Nephron progenitor cell (in vitro differentiated cells): Measurements from ENCODE around the gene ZNF112.
"Not testable (repeated sequence)": the region's sequence is repeated elsewhere in the genome, so short reads cannot be mapped to it uniquely, and the experiment has no call there.

Experiments
- DNase-seq: peaks from one replicate; pipeline ENCODE4 v3.0.0; 2021
- H3K27ac Mint-ChIP-seq: 2 replicates; pipeline ENCODE4 v1.8.0; 2021; ENCODE audit warnings: mild to moderate bottlenecking, moderate library complexity, mixed read lengths
- H3K27me3 Mint-ChIP-seq: 2 replicates; pipeline ENCODE4 v1.8.0; 2021; ENCODE audit warnings: mild to moderate bottlenecking, low read depth, mixed read lengths; ENCODE audit not compliant: poor library complexity
- H3K36me3 Mint-ChIP-seq: 2 replicates; pipeline ENCODE4 v1.8.0; 2021; ENCODE audit warnings: low read depth, mixed read lengths
- H3K4me1 Mint-ChIP-seq: 2 replicates; pipeline ENCODE4 v1.8.0; 2021; ENCODE audit warnings: mixed read lengths
- H3K4me3 Mint-ChIP-seq: 2 replicates; pipeline ENCODE4 v1.8.0; 2021; ENCODE audit warnings: mild to moderate bottlenecking, moderate library complexity, mixed read lengths
- H3K9me3 Mint-ChIP-seq: 2 replicates; pipeline ENCODE4 v1.8.0; 2021; ENCODE audit warnings: mild to moderate bottlenecking, moderate library complexity, mixed read lengths
- TF ChIP-seq, protein P1 (sequence below): fragments of 200-600 bp; sonication (generic); IDR thresholded peaks from 2 replicates; pipeline ENCODE4 v1.5.0; 2021; ENCODE audit warnings: antibody characterized with exemption

The ZNF112 gene

DNA sequence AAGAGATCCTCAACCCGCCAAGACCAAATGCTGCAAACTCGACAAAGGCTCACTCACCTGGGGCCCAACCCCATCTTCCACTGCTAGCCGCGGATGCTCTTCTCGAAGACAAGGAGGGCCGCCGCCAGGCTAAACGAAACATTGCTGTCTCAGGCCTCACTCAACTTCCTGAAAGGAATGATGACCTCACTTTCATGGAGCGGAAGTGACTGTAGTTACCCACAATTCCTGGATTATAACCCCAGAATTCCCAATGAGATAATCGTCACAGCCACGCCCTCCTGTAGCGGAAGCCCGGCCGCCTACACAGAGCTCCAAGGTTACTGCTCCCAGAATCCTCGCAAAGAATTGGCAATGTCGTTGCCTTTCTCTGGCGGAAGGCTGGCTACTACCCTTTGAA is 10.5 kb upstream of the ZNF112 start:
- no peak overlapping the region for H3K4me3 Mint-ChIP-seq
- peaks cover 36% of the 10 kb centered on the region for H3K9me3 Mint-ChIP-seq
- no peaks in the 10 kb centered on the region for H3K4me1 Mint-ChIP-seq
- H3K36me3 Mint-ChIP-seq, result no peaks in the 10 kb centered on the region
- DNase-seq, result no peak
- H3K27me3 Mint-ChIP-seq, result peaks cover 17% of the 10 kb centered on the region
- TF ChIP-seq, protein P1, sequence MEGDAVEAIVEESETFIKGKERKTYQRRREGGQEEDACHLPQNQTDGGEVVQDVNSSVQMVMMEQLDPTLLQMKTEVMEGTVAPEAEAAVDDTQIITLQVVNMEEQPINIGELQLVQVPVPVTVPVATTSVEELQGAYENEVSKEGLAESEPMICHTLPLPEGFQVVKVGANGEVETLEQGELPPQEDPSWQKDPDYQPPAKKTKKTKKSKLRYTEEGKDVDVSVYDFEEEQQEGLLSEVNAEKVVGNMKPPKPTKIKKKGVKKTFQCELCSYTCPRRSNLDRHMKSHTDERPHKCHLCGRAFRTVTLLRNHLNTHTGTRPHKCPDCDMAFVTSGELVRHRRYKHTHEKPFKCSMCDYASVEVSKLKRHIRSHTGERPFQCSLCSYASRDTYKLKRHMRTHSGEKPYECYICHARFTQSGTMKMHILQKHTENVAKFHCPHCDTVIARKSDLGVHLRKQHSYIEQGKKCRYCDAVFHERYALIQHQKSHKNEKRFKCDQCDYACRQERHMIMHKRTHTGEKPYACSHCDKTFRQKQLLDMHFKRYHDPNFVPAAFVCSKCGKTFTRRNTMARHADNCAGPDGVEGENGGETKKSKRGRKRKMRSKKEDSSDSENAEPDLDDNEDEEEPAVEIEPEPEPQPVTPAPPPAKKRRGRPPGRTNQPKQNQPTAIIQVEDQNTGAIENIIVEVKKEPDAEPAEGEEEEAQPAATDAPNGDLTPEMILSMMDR, result no peak
- H3K27ac Mint-ChIP-seq, result no peak overlapping the region

DNA sequence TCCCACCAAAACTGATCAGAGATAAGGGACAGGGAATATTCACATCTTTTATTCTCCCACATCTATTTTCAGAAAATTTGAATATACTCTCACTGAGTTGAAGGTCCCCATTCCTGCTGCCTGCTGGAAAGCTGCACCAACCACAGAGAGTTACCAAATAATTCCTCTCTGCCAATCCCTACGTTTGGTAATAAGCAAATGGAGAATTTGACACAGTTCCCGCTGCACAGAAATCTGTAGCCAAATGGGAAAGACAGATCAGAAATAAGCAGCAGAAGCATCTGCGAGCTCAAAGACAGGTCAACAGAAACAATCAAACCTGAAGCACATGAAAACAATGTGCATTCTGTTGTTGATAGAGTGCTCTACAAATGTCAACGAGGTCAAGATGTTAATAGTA is 9.9 kb downstream of the ZNF112 start:
- Mint-ChIP-seq H3K4me1 (no peaks in the 10 kb centered on the region), H3K27ac (no peak overlapping the region), H3K27me3 (peaks cover 4% of the 10 kb centered on the region), H3K36me3 (peaks cover 98% of the 10 kb centered on the region), H3K9me3 (peaks cover 90% of the 10 kb centered on the region), H3K4me3 (no peak overlapping the region)
- TF ChIP-seq, protein P1, result no peak
- no peak for DNase-seq

DNA sequence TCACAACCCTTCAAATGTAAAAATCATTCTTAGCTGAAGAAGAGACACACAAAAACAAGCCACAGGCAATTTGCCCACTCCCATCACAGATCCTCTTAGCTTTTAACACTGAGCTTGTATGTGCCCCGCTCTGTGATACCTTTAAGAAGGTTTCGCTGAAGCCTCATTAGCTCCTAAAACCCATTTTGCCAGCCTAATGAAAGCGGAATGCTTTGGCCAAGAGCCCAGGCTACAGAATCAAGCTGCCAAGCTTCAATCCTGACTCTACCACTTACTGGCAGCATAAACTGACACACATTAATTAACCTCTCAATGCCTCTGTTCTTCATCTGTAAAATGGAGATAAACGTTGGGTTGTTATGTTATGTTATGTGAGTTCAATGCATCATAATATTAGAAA is 10.5 kb downstream of the ZNF112 start:
- TF ChIP-seq, protein P1, result no peak
- no peak overlapping the region for H3K4me3 Mint-ChIP-seq
- peaks cover 98% of the 10 kb centered on the region for H3K36me3 Mint-ChIP-seq
- H3K9me3 Mint-ChIP-seq, result peaks cover 90% of the 10 kb centered on the region
- H3K4me1 Mint-ChIP-seq, result no peaks in the 10 kb centered on the region
- peaks cover 4% of the 10 kb centered on the region for H3K27me3 Mint-ChIP-seq
- no peak for DNase-seq
- no peak overlapping the region for H3K27ac Mint-ChIP-seq

DNA sequence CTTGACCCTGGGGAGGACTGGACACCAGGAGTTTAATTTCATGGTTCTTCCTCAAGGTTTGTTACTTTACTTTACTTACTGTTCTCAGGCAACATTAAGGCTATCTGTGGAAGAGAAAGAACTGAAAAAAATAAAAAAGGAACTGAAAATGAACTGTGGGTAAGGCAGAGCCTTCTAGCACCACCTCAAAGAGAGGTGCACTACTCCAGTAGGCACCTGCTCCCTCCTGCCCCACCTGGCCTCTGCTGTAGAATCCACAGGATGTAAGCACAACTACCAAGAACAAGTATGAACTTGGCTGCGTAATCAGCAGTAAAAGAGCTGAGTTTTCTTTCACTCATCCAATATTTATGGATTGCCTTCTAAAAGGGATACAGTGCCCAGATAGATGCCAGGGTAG is 12.2 kb downstream of the ZNF112 start:
- Mint-ChIP-seq H3K36me3 (peaks cover 98% of the 10 kb centered on the region), H3K27ac (no peak overlapping the region), H3K9me3 (peaks cover 90% of the 10 kb centered on the region), H3K4me1 (no peaks in the 10 kb centered on the region), H3K27me3 (peaks cover 8% of the 10 kb centered on the region), H3K4me3 (no peak overlapping the region)
- DNase-seq, result no peak
- TF ChIP-seq, protein P1, result no peak

DNA sequence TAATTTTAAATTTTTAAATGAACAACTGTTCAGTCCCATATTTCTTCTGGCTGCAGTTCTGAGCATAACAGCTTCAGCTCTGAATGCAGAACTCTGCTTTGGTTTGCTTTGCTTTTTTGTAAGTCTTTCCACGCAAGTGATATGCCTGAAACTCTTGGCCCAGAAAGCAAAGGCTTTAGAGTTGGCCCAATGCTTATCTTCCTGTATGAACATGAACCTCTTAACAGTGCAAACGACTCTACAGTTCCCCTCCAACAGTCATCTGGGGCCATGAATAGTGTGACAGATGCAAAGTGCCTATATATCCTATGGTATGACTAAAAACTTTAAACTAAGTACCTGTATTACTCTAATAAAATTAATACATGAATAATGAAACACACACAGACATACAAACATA is 14.7 kb downstream of the ZNF112 start:
- Mint-ChIP-seq H3K27ac (no peak overlapping the region), H3K27me3 (peaks cover 4% of the 10 kb centered on the region), H3K9me3 (peaks cover 89% of the 10 kb centered on the region), H3K4me3 (no peak overlapping the region), H3K4me1 (no peaks in the 10 kb centered on the region), H3K36me3 (peaks cover 98% of the 10 kb centered on the region)
- TF ChIP-seq, protein P1, result no peak
- no peak for DNase-seq

DNA sequence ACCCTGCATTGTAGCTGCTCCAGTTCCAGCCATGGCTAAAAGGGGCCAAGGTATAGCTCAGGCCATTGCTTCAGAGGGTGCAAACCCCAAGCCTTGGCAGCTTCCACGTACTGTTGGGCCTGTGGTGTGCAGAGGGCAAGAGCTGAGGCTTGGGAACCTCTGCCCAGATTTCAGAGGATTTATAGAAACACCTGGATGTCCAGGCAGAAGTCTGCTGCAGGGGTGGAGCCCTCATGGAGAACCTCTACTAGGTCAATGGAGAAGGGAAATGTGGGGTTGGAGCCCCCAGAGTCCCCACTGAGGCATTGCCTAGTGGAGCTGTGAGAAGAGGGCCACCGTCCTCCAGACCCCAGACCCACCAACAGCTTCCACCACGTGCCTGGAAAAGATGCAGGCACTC is 21.8 kb downstream of the ZNF112 start:
- Mint-ChIP-seq H3K9me3 (peaks cover 97% of the 10 kb centered on the region), H3K36me3 (peaks cover 98% of the 10 kb centered on the region)
- H3K4me1 Mint-ChIP-seq, H3K27me3 Mint-ChIP-seq, H3K4me3 Mint-ChIP-seq, DNase-seq, H3K27ac Mint-ChIP-seq: not testable (repeated sequence)
